Esophagus mucosa (tissue), 1 donor: ENCODE results near the gene NEDD8. TPM values are rescaled to one million over a fixed set of nuclear protein-coding genes. Genes with fewer than 3 reads are reported as not detected.
"Not testable (repeated sequence)": the region's sequence is repeated elsewhere in the genome, so short reads cannot be mapped to it uniquely, and the experiment has no call there.

Source experiments
- ATAC-seq: fragments of 200-7000 bp; cut with Tn5 transposase; one replicate; pipeline ENCODE4 v1.9.1; 2020
- total RNA-seq: library from RNA; stranded (reverse); gene quantifications from one replicate; pipeline ENCODE4 v1.2.4, GENCODE V29; 2023
- donor health status: DM: yes; HTN: yes; CAD: no.

Gene NEDD8
- total RNA-seq, 1 donor from 2014 or later: 131 TPM

- no peak for ATAC-seq
Measured at GRCh38 chr14:24219521-24219920, 12.6 kb downstream of the NEDD8 start.

- no peak for ATAC-seq
Measured at GRCh38 chr14:24219080-24219479, 13.1 kb downstream of the NEDD8 start.

GRCh38 chr14:24216876-24217275, 15.3 kb downstream of the NEDD8 start:
- ATAC-seq: not testable (repeated sequence)

GRCh38 chr14:24216345-24216699, 15.8 kb downstream of the NEDD8 start:
- ATAC-seq: no peak

GRCh38 chr14:24215495-24216344, 16.4 kb downstream of the NEDD8 start, which contains the start of gene MDP1:
Gene MDP1 (minus strand): TSS chr14:24216066. CDS start chr14:24215955, 111 bp downstream.
- peak; percentile 76 for ATAC-seq

- no peak for ATAC-seq
Measured at GRCh38 chr14:24213866-24214662, 18.1 kb downstream of the NEDD8 start.

- ATAC-seq: peak; percentile 90
Measured at GRCh38 chr14:24212924-24213865, 19.0 kb downstream of the NEDD8 start, which contains the start of gene CHMP4A. Gene CHMP4A (minus strand): TSS chr14:24213488. CDS start chr14:24213439, 49 bp downstream.

GRCh38 chr14:24211311-24211710, 20.9 kb downstream of the NEDD8 start:
- no peak for ATAC-seq

GRCh38 chr14:24207625-24208024, 24.5 kb downstream of the NEDD8 start:
- ATAC-seq: no peak

- no peak for ATAC-seq
Measured at GRCh38 chr14:24207104-24207551, 25.0 kb downstream of the NEDD8 start.

GRCh38 chr14:24206260-24207103, 25.7 kb downstream of the NEDD8 start:
- no peak for ATAC-seq

GRCh38 chr14:24204163-24205146, 27.7 kb downstream of the NEDD8 start:
- no peak for ATAC-seq

GRCh38 chr14:24203249-24203886, 28.8 kb downstream of the NEDD8 start:
- ATAC-seq: not testable (repeated sequence)

GRCh38 chr14:24202538-24202937, 29.6 kb downstream of the NEDD8 start:
- ATAC-seq: not testable (repeated sequence)

GRCh38 chr14:24198814-24199524, 33.2 kb downstream of the NEDD8 start:
- no peak for ATAC-seq

- ATAC-seq: no peak
Measured at GRCh38 chr14:24197056-24197450, 35.1 kb downstream of the NEDD8 start.

- ATAC-seq: peak; percentile 10
Measured at GRCh38 chr14:24196071-24197055, 35.8 kb downstream of the NEDD8 start.
